Stimulated activated naive B cell treated with anti-CD40 and anti-IgM and Interleukin-4, amounts not matched to agents 10 μg/mL and 1 μg/mL and 100 μg/mL, for 72 hours (primary cell): ENCODE results near the gene MSRB3.
"Not testable (repeated sequence)": the region's sequence is repeated elsewhere in the genome, so short reads cannot be mapped to it uniquely, and the experiment has no call there.

ENCODE experiments used
- ATAC-seq, 2 donors: fragments of 150-1000 bp; cut with Tn5 transposase; replicated peaks; 2 replicates each; pipeline ENCODE4 v1.10.0; 2021; ENCODE audit warnings: moderate library complexity in 1 of 2
- DNase-seq: peaks from one replicate; pipeline ENCODE4 v3.0.0; 2021
- H3K27ac Mint-ChIP-seq: one replicate; pipeline ENCODE4 v1.8.0; 2022; ENCODE audit warnings: mild to moderate bottlenecking, mixed read lengths
- H3K27me3 Mint-ChIP-seq, 2 donors: one replicate each; pipeline ENCODE4 v1.8.0; 2022; ENCODE audit warnings: mixed read lengths in 2 of 2
- H3K36me3 Mint-ChIP-seq, 2 donors: one replicate each; pipeline ENCODE4 v1.8.0; 2022; ENCODE audit warnings: mixed read lengths in 2 of 2, mild to moderate bottlenecking in 1 of 2
- H3K4me1 Mint-ChIP-seq, 2 donors: one replicate each; pipeline ENCODE4 v1.8.0; 2022; ENCODE audit warnings: mixed read lengths in 2 of 2, mild to moderate bottlenecking in 1 of 2
- H3K4me3 Mint-ChIP-seq, 2 donors: one replicate each; pipeline ENCODE4 v1.8.0; 2022; ENCODE audit warnings: mild to moderate bottlenecking in 2 of 2, mixed read lengths in 2 of 2, moderate library complexity in 1 of 2
- H3K9me3 Mint-ChIP-seq, 2 donors: one replicate each; pipeline ENCODE4 v1.8.0; 2022; ENCODE audit warnings: mixed read lengths in 2 of 2, mild to moderate bottlenecking in 1 of 2

MSRB3 gene

DNA sequence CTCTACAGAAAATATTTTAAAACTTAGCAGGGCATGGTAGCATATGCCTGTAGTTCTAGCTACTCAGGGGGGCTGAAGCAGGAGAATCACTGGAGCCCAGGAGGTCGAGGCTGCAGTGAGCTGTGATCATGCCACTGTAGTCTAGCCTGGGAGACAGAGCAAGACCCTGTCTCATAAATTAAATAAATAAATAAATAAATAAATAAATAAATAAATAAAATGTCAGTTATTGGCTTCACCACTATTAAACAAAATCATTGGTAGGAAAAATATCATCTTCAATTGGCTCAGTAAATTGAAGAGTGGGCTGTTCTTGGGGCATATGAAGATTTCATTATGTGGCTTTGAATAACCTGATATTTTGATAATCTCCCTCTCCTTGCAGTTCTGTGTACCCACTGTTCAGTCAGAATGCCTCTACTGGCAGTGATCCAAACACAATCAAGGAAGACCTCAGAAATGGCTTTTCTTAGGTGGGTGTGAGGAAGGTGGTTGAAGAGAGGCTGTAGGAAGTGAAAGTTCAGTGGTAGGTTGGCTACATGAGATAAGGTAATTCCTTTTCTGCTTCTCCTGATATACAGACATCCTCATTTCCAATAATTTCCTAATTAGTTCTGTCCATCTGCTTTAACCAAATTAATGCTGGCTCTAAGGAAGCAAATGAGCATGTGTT is 175.8 kb downstream of the MSRB3 start:
- no peak overlapping the region for H3K27ac Mint-ChIP-seq
- peaks cover 0 to 5% of the 10 kb centered on the region in 2 donors for H3K4me1 Mint-ChIP-seq
- no peaks in the 10 kb centered on the region for H3K27me3 Mint-ChIP-seq
- ATAC-seq (no peak), DNase-seq (no peak)
- H3K9me3 Mint-ChIP-seq = peaks cover 0 to 4% of the 10 kb centered on the region in 2 donors
- H3K4me3 Mint-ChIP-seq = no peak overlapping the region
- no peaks in the 10 kb centered on the region for H3K36me3 Mint-ChIP-seq

DNA sequence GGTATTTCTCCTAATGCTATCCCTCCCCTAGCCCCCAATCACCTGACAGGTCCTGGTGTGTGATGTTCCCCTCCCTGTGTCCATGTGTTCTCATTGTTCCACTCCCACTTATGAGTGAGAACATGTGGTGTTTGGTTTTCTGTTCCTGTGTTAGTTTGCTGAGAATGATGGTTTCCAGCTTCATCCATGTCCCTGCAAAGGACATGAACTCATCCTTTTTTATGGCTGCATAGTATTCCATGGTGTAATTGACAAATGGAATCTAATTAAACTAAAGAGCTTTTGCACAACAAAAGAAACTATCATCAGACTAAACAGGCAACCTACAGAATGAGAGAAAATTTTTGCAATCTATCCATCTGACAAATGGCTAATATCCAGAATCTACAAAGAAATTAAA is 178.9 kb downstream of the MSRB3 start:
- not testable (repeated sequence) for H3K4me3 Mint-ChIP-seq, H3K9me3 Mint-ChIP-seq, DNase-seq, H3K4me1 Mint-ChIP-seq, H3K36me3 Mint-ChIP-seq, H3K27ac Mint-ChIP-seq, ATAC-seq, H3K27me3 Mint-ChIP-seq

DNA sequence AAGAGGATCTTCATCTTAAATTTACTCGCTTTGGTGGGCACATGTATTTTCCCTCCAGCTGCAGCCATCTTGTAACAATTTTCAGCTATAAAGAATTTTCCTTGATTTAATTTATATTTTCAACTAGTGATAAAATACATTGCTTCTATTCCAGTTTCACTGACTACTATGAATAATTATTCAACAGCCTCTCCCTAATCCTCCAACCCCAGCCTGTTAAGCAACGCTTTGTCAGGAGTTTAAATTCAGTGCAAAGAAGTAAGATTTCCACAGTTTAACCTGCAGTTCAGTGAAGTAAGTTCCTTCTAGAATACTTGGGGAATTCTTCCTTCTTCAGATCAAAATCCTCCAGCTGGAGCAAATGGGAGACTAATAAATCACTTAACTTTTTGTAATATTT is 180.2 kb downstream of the MSRB3 start:
- Mint-ChIP-seq H3K4me1 (no peaks in the 10 kb centered on the region), H3K36me3 (no peaks in the 10 kb centered on the region), H3K27ac (no peak overlapping the region), H3K27me3 (no peaks in the 10 kb centered on the region), H3K4me3 (no peak overlapping the region), H3K9me3 (peaks cover 0 to 4% of the 10 kb centered on the region in 2 donors)
- ATAC-seq (no peak), DNase-seq (no peak)

GRCh38 chr12:65459545-65459944 is 181.1 kb downstream of the MSRB3 start:
- H3K36me3 Mint-ChIP-seq = no peaks in the 10 kb centered on the region
- DNase-seq = no peak
- no peak for ATAC-seq
- no peak overlapping the region for H3K4me3 Mint-ChIP-seq
- peaks cover 0 to 4% of the 10 kb centered on the region in 2 donors for H3K9me3 Mint-ChIP-seq
- no peaks in the 10 kb centered on the region for H3K4me1 Mint-ChIP-seq
- no peaks in the 10 kb centered on the region for H3K27me3 Mint-ChIP-seq
- no peak overlapping the region for H3K27ac Mint-ChIP-seq

- Mint-ChIP-seq H3K27me3 (no peaks in the 10 kb centered on the region), H3K4me3 (no peak overlapping the region), H3K9me3 (peaks cover 0 to 4% of the 10 kb centered on the region in 2 donors), H3K27ac (no peak overlapping the region), H3K4me1 (no peaks in the 10 kb centered on the region), H3K36me3 (no peaks in the 10 kb centered on the region)
- DNase-seq = no peak
- no peak for ATAC-seq
These were observed 181.6 kb downstream of the MSRB3 start for GRCh38 chr12:65460063-65460462.

DNA sequence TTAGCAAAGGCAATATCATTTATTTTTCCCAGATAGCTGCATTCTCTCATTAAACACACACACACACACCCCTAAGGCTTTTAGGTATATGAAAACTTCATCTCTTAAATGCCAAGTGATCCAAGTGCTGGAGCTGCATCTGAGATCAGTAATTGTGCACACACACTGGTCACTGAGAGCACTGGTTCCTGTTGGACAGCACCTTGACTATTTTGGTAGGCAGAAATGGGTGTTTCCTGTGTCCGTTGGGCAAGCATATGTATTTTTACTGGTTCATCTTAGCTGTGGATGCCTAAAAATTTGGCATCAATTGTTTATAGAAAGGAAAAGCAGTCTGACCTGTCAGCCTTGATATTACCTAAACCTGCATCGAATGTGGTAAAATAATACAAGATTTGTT is 182.5 kb downstream of the MSRB3 start:
- H3K4me1 Mint-ChIP-seq = no peaks in the 10 kb centered on the region
- ATAC-seq (no peak), DNase-seq (no peak)
- no peak overlapping the region for H3K27ac Mint-ChIP-seq
- no peaks in the 10 kb centered on the region for H3K36me3 Mint-ChIP-seq
- H3K27me3 Mint-ChIP-seq = no peaks in the 10 kb centered on the region
- no peak overlapping the region for H3K4me3 Mint-ChIP-seq
- peaks cover 0 to 4% of the 10 kb centered on the region in 2 donors for H3K9me3 Mint-ChIP-seq

- no peak overlapping the region for H3K4me3 Mint-ChIP-seq
- ATAC-seq (no peak), DNase-seq (no peak)
- peaks cover 0 to 4% of the 10 kb centered on the region in 2 donors for H3K9me3 Mint-ChIP-seq
- no peaks in the 10 kb centered on the region for H3K27me3 Mint-ChIP-seq
- no peak overlapping the region for H3K27ac Mint-ChIP-seq
- H3K4me1 Mint-ChIP-seq = no peaks in the 10 kb centered on the region
- H3K36me3 Mint-ChIP-seq = no peaks in the 10 kb centered on the region
These were observed 184.0 kb downstream of the MSRB3 start for GRCh38 chr12:65462484-65462883.

GRCh38 chr12:65463082-65463481 is 184.6 kb downstream of the MSRB3 start:
- Mint-ChIP-seq H3K27me3 (no peaks in the 10 kb centered on the region), H3K4me3 (no peak overlapping the region), H3K4me1 (no peaks in the 10 kb centered on the region), H3K36me3 (no peaks in the 10 kb centered on the region), H3K9me3 (no peaks in the 10 kb centered on the region), H3K27ac (no peak overlapping the region)
- DNase-seq (no peak), ATAC-seq (no peak)

DNA sequence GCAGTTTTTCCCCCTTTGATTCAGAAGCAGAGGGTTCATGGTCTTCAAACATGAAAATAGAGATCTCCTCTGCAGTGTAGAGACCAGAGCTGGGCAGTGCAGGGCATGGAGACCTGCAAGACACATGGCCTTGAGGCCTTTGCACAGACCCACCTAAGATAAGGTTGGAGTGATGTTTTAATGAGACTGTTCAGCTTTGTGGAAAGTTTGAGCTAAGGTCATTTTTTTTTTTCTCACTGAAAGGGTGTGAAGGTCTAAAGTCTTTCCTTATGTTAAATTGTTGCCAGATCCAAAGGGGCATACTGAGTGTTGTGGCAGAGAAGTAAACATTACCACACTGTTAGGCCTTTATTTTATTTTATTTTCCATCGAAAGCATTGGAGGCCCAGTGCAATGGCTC is 185.1 kb downstream of the MSRB3 start:
- no peaks in the 10 kb centered on the region for H3K9me3 Mint-ChIP-seq
- no peaks in the 10 kb centered on the region for H3K27me3 Mint-ChIP-seq
- H3K4me3 Mint-ChIP-seq = no peak overlapping the region
- DNase-seq (no peak), ATAC-seq (no peak)
- H3K4me1 Mint-ChIP-seq = no peaks in the 10 kb centered on the region
- no peak overlapping the region for H3K27ac Mint-ChIP-seq
- H3K36me3 Mint-ChIP-seq = no peaks in the 10 kb centered on the region

DNA sequence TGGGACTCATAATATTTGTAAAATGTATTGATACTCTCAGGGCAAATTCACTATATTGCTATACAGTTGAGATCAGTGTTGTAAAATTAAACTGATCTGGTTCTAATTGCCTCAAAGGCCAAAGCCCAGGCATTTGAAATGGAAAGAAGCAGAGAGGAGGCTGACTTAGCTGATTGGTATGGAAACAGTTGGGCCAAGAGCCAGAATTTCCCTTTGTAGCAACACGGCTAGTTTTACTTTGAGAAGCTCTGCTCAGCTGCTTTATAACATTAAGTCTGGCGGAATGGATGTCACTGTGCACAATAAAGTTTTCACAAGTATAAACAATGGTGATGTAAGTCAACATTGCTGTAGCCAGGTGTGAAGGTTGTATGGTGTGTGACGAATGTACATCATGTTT is 186.4 kb downstream of the MSRB3 start:
- DNase-seq = no peak
- Mint-ChIP-seq H3K27me3 (no peaks in the 10 kb centered on the region), H3K4me3 (no peak overlapping the region), H3K36me3 (no peaks in the 10 kb centered on the region), H3K4me1 (no peaks in the 10 kb centered on the region), H3K27ac (no peak overlapping the region), H3K9me3 (no peaks in the 10 kb centered on the region)
- no peak for ATAC-seq

- ATAC-seq = no peak
- H3K27me3 Mint-ChIP-seq = no peaks in the 10 kb centered on the region
- H3K9me3 Mint-ChIP-seq = no peaks in the 10 kb centered on the region
- DNase-seq = no peak
- H3K4me3 Mint-ChIP-seq = no peak overlapping the region
- no peak overlapping the region for H3K27ac Mint-ChIP-seq
- no peaks in the 10 kb centered on the region for H3K36me3 Mint-ChIP-seq
- no peaks in the 10 kb centered on the region for H3K4me1 Mint-ChIP-seq
These were observed 187.5 kb downstream of the MSRB3 start for GRCh38 chr12:65465766-65466547.

GRCh38 chr12:65466911-65467310 is 188.4 kb downstream of the MSRB3 start:
- no peak for DNase-seq
- ATAC-seq = no peak
- H3K9me3 Mint-ChIP-seq = no peaks in the 10 kb centered on the region
- peaks cover 0 to 2% of the 10 kb centered on the region in 2 donors for H3K27me3 Mint-ChIP-seq
- no peaks in the 10 kb centered on the region for H3K36me3 Mint-ChIP-seq
- no peaks in the 10 kb centered on the region for H3K4me1 Mint-ChIP-seq
- H3K4me3 Mint-ChIP-seq = no peak overlapping the region
- no peak overlapping the region for H3K27ac Mint-ChIP-seq

DNA sequence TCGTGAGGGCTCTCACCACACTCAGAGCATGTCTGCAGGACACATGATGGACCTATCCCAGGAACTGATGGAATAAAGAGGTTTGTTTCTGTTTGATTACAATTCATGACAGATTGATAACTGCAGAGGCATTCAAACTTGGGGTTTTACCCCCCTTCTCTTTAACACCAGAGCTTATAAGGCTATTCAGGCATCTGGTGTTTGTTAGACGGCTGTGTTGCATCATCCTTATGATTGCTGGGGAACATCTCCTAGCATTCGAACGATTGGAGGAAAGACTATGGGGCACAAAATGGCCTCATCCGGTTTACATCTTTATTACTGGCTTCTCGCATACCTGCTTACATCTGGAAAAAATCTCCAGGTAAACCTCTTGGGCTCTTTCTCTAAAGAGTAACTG is 191.8 kb downstream of the MSRB3 start:
- no peaks in the 10 kb centered on the region for H3K36me3 Mint-ChIP-seq
- H3K9me3 Mint-ChIP-seq = no peaks in the 10 kb centered on the region
- H3K27me3 Mint-ChIP-seq = peaks cover 4 to 5% of the 10 kb centered on the region in 2 donors
- no peaks in the 10 kb centered on the region for H3K4me1 Mint-ChIP-seq
- no peak overlapping the region for H3K27ac Mint-ChIP-seq
- DNase-seq (no peak), ATAC-seq (no peak)
- no peak overlapping the region for H3K4me3 Mint-ChIP-seq

DNA sequence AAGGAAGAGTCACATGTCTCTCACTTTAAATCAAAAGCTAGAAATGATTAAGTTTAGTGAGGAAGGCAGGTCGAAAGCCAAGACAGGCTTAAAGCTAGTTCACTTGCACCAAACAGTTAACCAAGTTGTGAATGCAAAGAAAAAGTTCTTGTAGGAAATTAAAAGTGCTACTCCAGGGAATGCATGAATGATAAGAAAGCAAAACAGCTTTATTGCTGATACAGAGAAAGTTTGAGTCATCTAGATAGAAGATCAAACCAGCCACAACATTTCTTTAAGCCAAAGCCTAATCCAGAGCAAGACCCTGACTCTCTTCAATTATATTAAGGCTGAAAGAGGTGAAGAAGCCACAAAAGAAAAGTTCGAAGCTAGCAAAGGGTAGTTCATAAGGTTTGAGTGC is 193.6 kb downstream of the MSRB3 start:
- DNase-seq = no peak
- Mint-ChIP-seq H3K27me3 (peaks cover 4 to 5% of the 10 kb centered on the region in 2 donors), H3K4me1 (no peaks in the 10 kb centered on the region), H3K36me3 (no peaks in the 10 kb centered on the region), H3K4me3 (no peak overlapping the region), H3K9me3 (no peaks in the 10 kb centered on the region), H3K27ac (no peak overlapping the region)
- ATAC-seq = no peak

GRCh38 chr12:65474831-65475230 is 196.3 kb downstream of the MSRB3 start:
- Mint-ChIP-seq H3K4me3 (no peak overlapping the region), H3K27ac (no peak overlapping the region), H3K36me3 (no peaks in the 10 kb centered on the region), H3K4me1 (no peaks in the 10 kb centered on the region), H3K27me3 (peaks cover 4 to 5% of the 10 kb centered on the region in 2 donors), H3K9me3 (no peaks in the 10 kb centered on the region)
- ATAC-seq (no peak), DNase-seq (no peak)
